MM.1S (cell line): Measurements from ENCODE around the gene NLRP12.
"Not testable (repeated sequence)": the region's sequence is repeated elsewhere in the genome, so short reads cannot be mapped to it uniquely, and the experiment has no call there.

Experiments used
- DNase-seq: peaks from one replicate; pipeline ENCODE4 v3.0.0-alpha.2; 2015
- H2AFZ ChIP-seq: fragments of 300-600 bp; sonication (generic); 2 replicates; pipeline ENCODE4 v1.6.0; 2016; ENCODE audit warnings: antibody characterized with exemption, low read length
- H3F3A ChIP-seq: fragments of 300-600 bp; sonication (generic); 2 replicates; pipeline ENCODE4 v1.6.1; 2016; ENCODE audit warnings: mild to moderate bottlenecking, antibody characterized with exemption, low read length, moderate library complexity, mixed read lengths; ENCODE audit not compliant: insufficient read depth
- H3K27ac ChIP-seq: fragments of 300-600 bp; sonication (generic); 2 replicates; pipeline ENCODE4 v1.5.1; 2016; ENCODE audit warnings: mild to moderate bottlenecking, low read length
- H3K27me3 ChIP-seq: fragments of 300-600 bp; sonication (generic); replicated peaks from 2 replicates; pipeline ENCODE4 v1.6.0; 2016; ENCODE audit warnings: low read length; ENCODE audit not compliant: insufficient read depth
- H3K36me3 ChIP-seq: fragments of 300-600 bp; sonication (generic); replicated peaks from 2 replicates; pipeline ENCODE4 v1.6.1; 2016; ENCODE audit warnings: mild to moderate bottlenecking, low read length, mixed read lengths; ENCODE audit not compliant: insufficient read depth
- H3K4me1 ChIP-seq: fragments of 300-600 bp; sonication (generic); 2 replicates; pipeline ENCODE4 v1.6.1; 2016; ENCODE audit warnings: low read length, mixed read lengths
- H3K4me2 ChIP-seq: fragments of 300-600 bp; sonication (generic); 2 replicates; pipeline ENCODE4 v1.6.0; 2016; ENCODE audit warnings: low read depth, low read length
- H3K4me3 ChIP-seq: fragments of 300-600 bp; sonication (generic); 2 replicates; pipeline ENCODE4 v1.5.1; 2016; ENCODE audit warnings: low read length, mixed read lengths
- H3K79me2 ChIP-seq: fragments of 300-600 bp; sonication (generic); 2 replicates; pipeline ENCODE4 v1.6.1; 2016; ENCODE audit warnings: mixed run types, low read length, mixed read lengths
- H3K9ac ChIP-seq: fragments of 300-600 bp; sonication (generic); 2 replicates; pipeline ENCODE4 v1.6.1; 2016; ENCODE audit warnings: low read length, mixed read lengths
- H3K9me2 ChIP-seq: fragments of 300-600 bp; sonication (generic); replicated peaks from 2 replicates; pipeline ENCODE4 v1.6.1; 2016; ENCODE audit warnings: mild to moderate bottlenecking, low read length, mixed read lengths; ENCODE audit not compliant: insufficient read depth
- H3K9me3 ChIP-seq: fragments of 300-600 bp; sonication (generic); replicated peaks from 2 replicates; pipeline ENCODE4 v1.6.1; 2016; ENCODE audit warnings: mild to moderate bottlenecking, low read length, mixed read lengths; ENCODE audit not compliant: insufficient read depth
- H4K20me1 ChIP-seq: fragments of 300-600 bp; sonication (generic); 2 replicates; pipeline ENCODE4 v1.6.1; 2016; ENCODE audit warnings: mild to moderate bottlenecking, low read length, moderate library complexity, mixed read lengths; ENCODE audit not compliant: insufficient read depth
- EZH2 ChIP-seq: fragments of 300-600 bp; sonication (generic); optimal IDR thresholded peaks from 2 replicates; pipeline ENCODE3; 2017; ENCODE audit warnings: low read depth, mild to moderate bottlenecking, antibody characterized with exemption, low read length, mixed read lengths
- EZH2phosphoT487 ChIP-seq: fragments of 300-600 bp; sonication (generic); IDR thresholded peaks from 2 replicates; pipeline ENCODE4 v1.6.1; 2018; ENCODE audit warnings: antibody characterized with exemption, low read length
- TF ChIP-seq, protein P1 (sequence below): fragments of 300-600 bp; sonication (generic); IDR thresholded peaks from 2 replicates; pipeline ENCODE4 v1.5.1; 2016; ENCODE audit warnings: antibody characterized with exemption, low read length, mixed read lengths

The NLRP12 gene

DNA sequence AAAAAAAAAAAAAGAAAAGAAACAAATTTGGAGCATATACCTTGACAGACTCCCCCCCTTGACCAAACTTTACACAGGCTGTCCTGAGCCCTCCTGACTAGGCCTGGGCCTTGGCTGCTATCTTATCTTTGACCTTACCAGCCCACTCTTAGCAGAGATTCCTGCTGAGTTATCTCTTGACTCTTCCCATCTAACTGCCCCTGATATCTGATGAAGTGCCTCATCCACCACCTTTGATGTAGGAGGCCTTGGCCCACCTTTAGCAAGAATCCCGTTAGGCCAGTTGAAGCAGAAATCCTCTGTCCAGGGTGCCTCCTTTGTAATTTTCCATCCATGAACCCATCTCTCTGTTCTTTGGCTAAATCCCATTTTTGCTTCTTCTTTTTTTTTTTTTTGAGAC lies 43.6 kb downstream of the NLRP12 start:
- no peaks in the 10 kb centered on the region for H3K27me3 ChIP-seq
- no peaks in the 10 kb centered on the region for H3F3A ChIP-seq
- no peaks in the 10 kb centered on the region for H3K9me2 ChIP-seq
- H3K36me3 ChIP-seq, result no peaks in the 10 kb centered on the region
- no peak overlapping the region for H3K4me2 ChIP-seq
- no peaks in the 10 kb centered on the region for H3K9me3 ChIP-seq
- H3K4me1 ChIP-seq, result no peaks in the 10 kb centered on the region
- H3K79me2 ChIP-seq, result no peaks in the 10 kb centered on the region
- no peak overlapping the region for H3K27ac ChIP-seq
- DNase-seq, result no peak
- no peaks in the 10 kb centered on the region for H4K20me1 ChIP-seq
- H3K9ac ChIP-seq, result no peak overlapping the region
- no peak overlapping the region for H2AFZ ChIP-seq
- H3K4me3 ChIP-seq, result no peak overlapping the region
- TF ChIP-seq EZH2 (no peak), EZH2phosphoT487 (no peak)
- TF ChIP-seq, protein P1, sequence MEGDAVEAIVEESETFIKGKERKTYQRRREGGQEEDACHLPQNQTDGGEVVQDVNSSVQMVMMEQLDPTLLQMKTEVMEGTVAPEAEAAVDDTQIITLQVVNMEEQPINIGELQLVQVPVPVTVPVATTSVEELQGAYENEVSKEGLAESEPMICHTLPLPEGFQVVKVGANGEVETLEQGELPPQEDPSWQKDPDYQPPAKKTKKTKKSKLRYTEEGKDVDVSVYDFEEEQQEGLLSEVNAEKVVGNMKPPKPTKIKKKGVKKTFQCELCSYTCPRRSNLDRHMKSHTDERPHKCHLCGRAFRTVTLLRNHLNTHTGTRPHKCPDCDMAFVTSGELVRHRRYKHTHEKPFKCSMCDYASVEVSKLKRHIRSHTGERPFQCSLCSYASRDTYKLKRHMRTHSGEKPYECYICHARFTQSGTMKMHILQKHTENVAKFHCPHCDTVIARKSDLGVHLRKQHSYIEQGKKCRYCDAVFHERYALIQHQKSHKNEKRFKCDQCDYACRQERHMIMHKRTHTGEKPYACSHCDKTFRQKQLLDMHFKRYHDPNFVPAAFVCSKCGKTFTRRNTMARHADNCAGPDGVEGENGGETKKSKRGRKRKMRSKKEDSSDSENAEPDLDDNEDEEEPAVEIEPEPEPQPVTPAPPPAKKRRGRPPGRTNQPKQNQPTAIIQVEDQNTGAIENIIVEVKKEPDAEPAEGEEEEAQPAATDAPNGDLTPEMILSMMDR, result no peak

DNA sequence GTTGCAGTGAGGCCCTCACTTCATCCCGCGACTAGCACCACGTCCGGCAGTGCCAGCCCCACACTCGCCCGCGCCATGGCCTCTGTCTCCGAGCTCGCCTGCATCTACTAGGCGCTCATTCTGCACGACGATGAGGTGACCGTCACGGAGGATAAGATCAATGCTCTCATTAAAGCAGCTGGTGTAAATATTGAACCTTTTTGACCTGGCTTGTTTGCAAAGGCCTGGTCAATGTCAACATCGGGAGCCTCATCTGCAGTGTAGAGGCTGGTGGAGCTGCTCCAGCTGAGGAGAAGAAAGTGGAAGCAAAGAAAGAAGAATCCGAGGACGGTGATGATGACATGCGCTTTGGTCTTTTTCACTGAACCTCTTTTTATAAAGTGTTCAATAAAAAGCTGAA lies 48.6 kb downstream of the NLRP12 start:
- Histone ChIP-seq H3K4me3 (no peak overlapping the region), H3K79me2 (no peaks in the 10 kb centered on the region), H3K4me1 (no peaks in the 10 kb centered on the region), H4K20me1 (no peaks in the 10 kb centered on the region), H3K36me3 (no peaks in the 10 kb centered on the region), H3K27ac (no peak overlapping the region), H3K4me2 (no peak overlapping the region), H3K9me2 (no peaks in the 10 kb centered on the region), H3F3A (no peaks in the 10 kb centered on the region), H2AFZ (no peak overlapping the region), H3K9me3 (no peaks in the 10 kb centered on the region), H3K9ac (no peak overlapping the region), H3K27me3 (no peaks in the 10 kb centered on the region)
- TF ChIP-seq EZH2phosphoT487, result no peak
- TF ChIP-seq EZH2, result no peak
- TF ChIP-seq, protein P1, result no peak
- DNase-seq, result no peak

DNA sequence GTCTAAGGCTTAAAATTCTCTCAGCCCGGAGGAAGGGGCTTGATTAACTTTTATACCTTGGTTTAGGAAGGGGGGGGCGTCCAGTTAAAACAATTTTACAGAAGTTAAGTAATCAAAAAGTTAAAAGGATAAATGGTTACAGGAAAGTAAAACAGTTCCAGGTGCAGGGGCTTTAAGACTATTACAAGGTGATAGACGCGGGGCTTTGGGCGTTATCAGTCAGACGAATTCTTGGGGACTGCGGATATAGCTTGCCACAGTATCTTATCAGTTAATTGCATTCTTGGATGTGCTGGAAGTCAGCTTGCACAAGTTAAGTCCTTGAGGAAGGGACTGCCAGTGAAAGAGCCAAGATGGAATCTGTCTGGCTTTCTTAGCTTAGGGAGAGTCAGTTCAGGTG lies 49.6 kb downstream of the NLRP12 start:
- not testable (repeated sequence) for H3K36me3 ChIP-seq, H3K27me3 ChIP-seq, H3K4me3 ChIP-seq, H3K9me2 ChIP-seq, H3F3A ChIP-seq, H3K79me2 ChIP-seq, H4K20me1 ChIP-seq, H3K9ac ChIP-seq, H3K4me1 ChIP-seq, H2AFZ ChIP-seq, DNase-seq, H3K9me3 ChIP-seq, H3K4me2 ChIP-seq, H3K27ac ChIP-seq

DNA sequence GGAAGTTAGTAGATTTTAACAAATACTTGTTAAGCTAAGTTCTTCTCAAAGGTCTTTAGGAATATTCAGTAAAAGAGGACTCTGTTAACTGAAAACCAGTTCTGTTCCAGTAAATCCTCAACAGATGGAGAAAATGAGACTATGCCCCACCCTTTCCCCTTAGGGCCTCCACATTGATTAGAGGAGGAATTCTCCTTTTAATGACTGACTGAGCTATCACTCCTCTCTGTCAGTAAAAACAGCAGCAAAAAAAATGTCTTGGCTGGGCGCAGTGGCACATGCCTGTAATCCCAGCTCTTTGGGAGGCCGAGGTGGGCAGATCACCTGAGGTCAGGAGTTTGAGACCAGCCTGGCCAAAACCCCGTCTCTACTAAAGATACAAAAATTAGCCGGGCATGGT lies 50.1 kb downstream of the NLRP12 start:
- Histone ChIP-seq H3K27ac (no peak overlapping the region), H3K4me2 (no peak overlapping the region), H3K79me2 (no peaks in the 10 kb centered on the region), H3K4me1 (no peaks in the 10 kb centered on the region), H4K20me1 (no peaks in the 10 kb centered on the region), H3K4me3 (no peak overlapping the region), H3K9me3 (no peaks in the 10 kb centered on the region), H3K9ac (no peak overlapping the region), H3K27me3 (no peaks in the 10 kb centered on the region), H3K9me2 (no peaks in the 10 kb centered on the region), H2AFZ (no peak overlapping the region), H3F3A (no peaks in the 10 kb centered on the region), H3K36me3 (no peaks in the 10 kb centered on the region)
- no peak for DNase-seq
- TF ChIP-seq, protein P1, result no peak
